ENCODE measurements around the gene MMP11. TPM values are rescaled to one million over a fixed set of nuclear protein-coding genes. Genes with fewer than 3 reads are reported as not detected.

Gene MMP11
- total RNA-seq, 1 experiment from 2014 or later = 8.2 TPM

GRCh38 chr22:23829845-23830372 is 57.3 kb downstream of the MMP11 start:
- DNase-seq (ENCODE audit: low spot score) = no peak

GRCh38 chr22:23831261-23831660 is 58.6 kb downstream of the MMP11 start:
- DNase-seq (ENCODE audit: low spot score) = no peak

- DNase-seq (ENCODE audit: low spot score) = no peak
These were observed 59.1 kb downstream of the MMP11 start for GRCh38 chr22:23831781-23832180.

GRCh38 chr22:23832226-23833016 is 59.8 kb downstream of the MMP11 start:
- DNase-seq (ENCODE audit: low spot score) = no peak

- DNase-seq (ENCODE audit: low spot score) = no peak
These were observed 60.5 kb downstream of the MMP11 start for GRCh38 chr22:23833017-23833751.

Other genes starting within 250 kb of the MMP11 start
- not detected in 2 replicates for gene IGLL1, start 192.6 kb upstream of the MMP11 start, total RNA-seq (2014; rRNA removed; shearing (Covaris generic))
- gene DRICH1, start 140.5 kb upstream of the MMP11 start, total RNA-seq (2014; rRNA removed; shearing (Covaris generic)) = not detected in 2 replicates
- not detected in 2 replicates for gene RGL4, start 81.8 kb upstream of the MMP11 start, total RNA-seq (2014; rRNA removed; shearing (Covaris generic))
- gene ZNF70, start 21.7 kb upstream of the MMP11 start, total RNA-seq (2014; rRNA removed; shearing (Covaris generic)) = 1.7 TPM in 2 replicates
- not detected in 2 replicates for gene VPREB3, start 18.4 kb upstream of the MMP11 start, total RNA-seq (2014; rRNA removed; shearing (Covaris generic))
- 0.26 and 0.40 TPM in 2 replicates for gene C22orf15, start 9.9 kb upstream of the MMP11 start, total RNA-seq (2014; rRNA removed; shearing (Covaris generic))
- 2.6 and 17.3 TPM in 2 replicates for gene CHCHD10, start 4.9 kb upstream of the MMP11 start, total RNA-seq (2014; rRNA removed; shearing (Covaris generic))
- 69.1 and 168 TPM in 2 replicates for gene SMARCB1, start 14.1 kb downstream of the MMP11 start, total RNA-seq (2014; rRNA removed; shearing (Covaris generic))
- 0.79 and 1.7 TPM in 2 replicates for gene DERL3, start 66.2 kb downstream of the MMP11 start, total RNA-seq (2014; rRNA removed; shearing (Covaris generic))
- 6.8 and 8.2 TPM in 2 replicates for gene SLC2A11, start 85.0 kb downstream of the MMP11 start, total RNA-seq (2014; rRNA removed; shearing (Covaris generic))
- gene MIF, start 121.5 kb downstream of the MMP11 start, total RNA-seq (2014; rRNA removed; shearing (Covaris generic)) = 136 and 143 TPM in 2 replicates
- gene GSTT2B, start 188.3 kb downstream of the MMP11 start, total RNA-seq (2014; rRNA removed; shearing (Covaris generic)) = 6.3 and 7.5 TPM in 2 replicates
- 0.79 and 1.2 TPM in 2 replicates for gene DDTL, start 194.0 kb downstream of the MMP11 start, total RNA-seq (2014; rRNA removed; shearing (Covaris generic))
- 78.7 and 124 TPM in 2 replicates for gene DDT, start 201.6 kb downstream of the MMP11 start, total RNA-seq (2014; rRNA removed; shearing (Covaris generic))
- gene GSTT2, start 207.3 kb downstream of the MMP11 start, total RNA-seq (2014; rRNA removed; shearing (Covaris generic)) = not detected in 2 replicates
- not detected in 2 replicates for gene GSTT4, start 232.6 kb downstream of the MMP11 start, total RNA-seq (2014; rRNA removed; shearing (Covaris generic))
- 11.3 and 11.5 TPM in 2 replicates for gene CABIN1, start 238.5 kb downstream of the MMP11 start, total RNA-seq (2014; rRNA removed; shearing (Covaris generic))